Upper lobe of right lung (tissue), 1 donor: ENCODE measurements around the gene ATOH7. TPM values are rescaled to one million over a fixed set of nuclear protein-coding genes. Genes with fewer than 3 reads are reported as not detected.

Source experiments
- ATAC-seq: fragments of 200-7000 bp; cut with Tn5 transposase; one replicate; pipeline ENCODE4 v1.9.1; 2020; ENCODE audit warnings: mild to moderate bottlenecking, moderate library complexity
- DNase-seq: peaks from one replicate; pipeline ENCODE4 v3.0.0-alpha.2; 2020
- H3K27ac ChIP-seq: fragments of 200-600 bp; one replicate; pipeline ENCODE4 v1.8.0; 2022
- H3K27me3 ChIP-seq: fragments of 200-600 bp; one replicate; pipeline ENCODE4 v1.8.0; 2022; ENCODE audit warnings: mild to moderate bottlenecking
- H3K36me3 ChIP-seq: fragments of 200-600 bp; one replicate; pipeline ENCODE4 v1.8.0; 2022
- H3K4me1 ChIP-seq: fragments of 200-600 bp; one replicate; pipeline ENCODE4 v1.8.0; 2022
- H3K4me3 ChIP-seq: fragments of 200-600 bp; one replicate; pipeline ENCODE4 v1.8.0; 2022; ENCODE audit warnings: mild to moderate bottlenecking
- H3K9me3 ChIP-seq: fragments of 200-600 bp; one replicate; pipeline ENCODE4 v1.8.0; 2022
- CTCF ChIP-seq: fragments of 200-600 bp; IDR thresholded peaks from one replicate; pipeline ENCODE4 v1.8.0; 2022; ENCODE audit warnings: antibody characterized with exemption
- intact Hi-C: fragments of 100-400 bp; cut with DNase I; formaldehyde crosslinking; loops from one replicate; pipeline ENCODE4 v1.11.0; 2022
- total RNA-seq: library from RNA; stranded (reverse); fragmentation: NEBNext Ultra II Directional; extraction: Animal tissue kit (Norgen Biotek cat#: 25700); gene quantifications from one replicate; pipeline ENCODE4 v1.2.1, GENCODE V29; 2021
- donor health status: DM: no; HTN: yes; CAD: no; lungs with severe emphysema.

The ATOH7 gene
- total RNA-seq, 1 donor from 2014 or later, result not detected

GRCh38 chr10:68272833-68273232 lies 40.9 kb upstream of the ATOH7 start:
- no peak for DNase-seq
- Histone ChIP-seq H3K27me3 (no peaks in the 10 kb centered on the region), H3K4me1 (no peaks in the 10 kb centered on the region), H3K27ac (no peak overlapping the region), H3K36me3 (no peaks in the 10 kb centered on the region), H3K9me3 (no peaks in the 10 kb centered on the region), H3K4me3 (no peak overlapping the region)
- ATAC-seq, result no peak
- intact Hi-C loops, result no loop called here
- TF ChIP-seq CTCF, result no peak

GRCh38 chr10:68271196-68271882 lies 39.4 kb upstream of the ATOH7 start:
- no peaks in the 10 kb centered on the region for H3K36me3 ChIP-seq
- no peaks in the 10 kb centered on the region for H3K4me1 ChIP-seq
- H3K9me3 ChIP-seq, result no peaks in the 10 kb centered on the region
- H3K4me3 ChIP-seq, result no peak overlapping the region
- ATAC-seq (no peak), DNase-seq (no peak)
- no peaks in the 10 kb centered on the region for H3K27me3 ChIP-seq
- intact Hi-C loops, result no loop called here
- no peak for TF ChIP-seq CTCF
- H3K27ac ChIP-seq, result no peak overlapping the region

GRCh38 chr10:68269562-68270290 lies 37.8 kb upstream of the ATOH7 start:
- H3K36me3 ChIP-seq, result no peaks in the 10 kb centered on the region
- no peaks in the 10 kb centered on the region for H3K4me1 ChIP-seq
- H3K27me3 ChIP-seq, result no peaks in the 10 kb centered on the region
- H3K4me3 ChIP-seq, result no peak overlapping the region
- no peaks in the 10 kb centered on the region for H3K9me3 ChIP-seq
- no peak for TF ChIP-seq CTCF
- H3K27ac ChIP-seq, result no peak overlapping the region
- intact Hi-C loops, result no loop called here
- ATAC-seq (no peak), DNase-seq (no peak)

GRCh38 chr10:68261132-68261856 lies 29.4 kb upstream of the ATOH7 start:
- Histone ChIP-seq H3K27me3 (no peaks in the 10 kb centered on the region), H3K4me1 (no peaks in the 10 kb centered on the region), H3K4me3 (no peak overlapping the region), H3K9me3 (no peaks in the 10 kb centered on the region), H3K36me3 (no peaks in the 10 kb centered on the region), H3K27ac (no peak overlapping the region)
- no peak for ATAC-seq
- TF ChIP-seq CTCF, result no peak
- no peak for DNase-seq
- intact Hi-C loops, result no loop called here

- H3K9me3 ChIP-seq, result no peaks in the 10 kb centered on the region
- TF ChIP-seq CTCF, result no peak
- DNase-seq, result no peak
- H3K4me3 ChIP-seq, result no peak overlapping the region
- no peaks in the 10 kb centered on the region for H3K36me3 ChIP-seq
- intact Hi-C loops, result no loop called here
- no peaks in the 10 kb centered on the region for H3K27me3 ChIP-seq
- ATAC-seq, result no peak
- no peaks in the 10 kb centered on the region for H3K4me1 ChIP-seq
- H3K27ac ChIP-seq, result no peak overlapping the region
Observed at GRCh38 chr10:68253346-68253745, 21.4 kb upstream of the ATOH7 start.
